Osteoblast (primary cell): ENCODE measurements around the gene NDUFS8. TPM values are rescaled to one million over a fixed set of nuclear protein-coding genes. Genes with fewer than 3 reads are reported as not detected.
"Not testable (repeated sequence)": the region's sequence is repeated elsewhere in the genome, so short reads cannot be mapped to it uniquely, and the experiment has no call there.

Experiments used
- DNase-seq: peaks from one replicate; pipeline ENCODE4 v3.0.0; 2011; ENCODE audit warnings: low spot score, mixed read lengths; ENCODE audit not compliant: insufficient read length; ENCODE audit errors: missing footprints
- H2AFZ ChIP-seq: 2 replicates; pipeline ENCODE4 v1.6.0; 2011; ENCODE audit warnings: mild to moderate bottlenecking, low read length
- H3K27ac ChIP-seq: 2 replicates; pipeline ENCODE4 v1.5.1; 2011; ENCODE audit warnings: mild to moderate bottlenecking, low read depth, low read length, moderate library complexity
- H3K27me3 ChIP-seq: 2 replicates; pipeline ENCODE4 v1.6.0; 2012; ENCODE audit warnings: mild to moderate bottlenecking, control low read depth, inconsistent platforms, low read length, moderate library complexity; ENCODE audit not compliant: insufficient read depth
- H3K36me3 ChIP-seq: 2 replicates; pipeline ENCODE4 v1.5.1; 2011; ENCODE audit warnings: mild to moderate bottlenecking, low read length, control low read depth, moderate library complexity; ENCODE audit not compliant: insufficient read depth
- H3K4me1 ChIP-seq: 2 replicates; pipeline ENCODE4 v1.5.1; 2011; ENCODE audit warnings: mild to moderate bottlenecking, low read length, control low read depth, moderate library complexity; ENCODE audit not compliant: insufficient read depth
- H3K4me2 ChIP-seq: 2 replicates; pipeline ENCODE4 v1.6.0; 2011; ENCODE audit warnings: mild to moderate bottlenecking, low read length; ENCODE audit not compliant: insufficient read depth
- H3K4me3 ChIP-seq: fragments of 200-600 bp; sonication (generic); 3 replicates; pipeline ENCODE4 v1.5.1; 2012; ENCODE audit warnings: mild to moderate bottlenecking, low read length, inconsistent platforms; ENCODE audit not compliant: insufficient read depth
- H3K79me2 ChIP-seq: 2 replicates; pipeline ENCODE4 v1.6.0; 2012; ENCODE audit warnings: mild to moderate bottlenecking, low read length, control low read depth, inconsistent platforms; ENCODE audit not compliant: insufficient read depth
- H3K9me3 ChIP-seq: 2 replicates; pipeline ENCODE4 v1.5.1; 2011; ENCODE audit warnings: low read depth, low read length, control low read depth
- H4K20me1 ChIP-seq: 2 replicates; pipeline ENCODE4 v1.6.0; 2012; ENCODE audit warnings: mild to moderate bottlenecking, low read length, control low read depth; ENCODE audit not compliant: insufficient read depth
- total RNA-seq: library from RNA; depleted of rRNA; stranded (reverse); fragments of >200 nt; gene quantifications from 2 replicates; pipeline ENCODE4 v1.2.3, GENCODE V29; 2012
- TF ChIP-seq, protein P1 (sequence below): IDR thresholded peaks from 2 replicates; pipeline ENCODE4 v1.5.1; 2011; ENCODE audit warnings: mild to moderate bottlenecking, low read depth, low read length, moderate library complexity; ENCODE audit errors: extremely low read depth

Gene NDUFS8
- 60.7 and 73.1 TPM in 2 replicates for total RNA-seq

DNA sequence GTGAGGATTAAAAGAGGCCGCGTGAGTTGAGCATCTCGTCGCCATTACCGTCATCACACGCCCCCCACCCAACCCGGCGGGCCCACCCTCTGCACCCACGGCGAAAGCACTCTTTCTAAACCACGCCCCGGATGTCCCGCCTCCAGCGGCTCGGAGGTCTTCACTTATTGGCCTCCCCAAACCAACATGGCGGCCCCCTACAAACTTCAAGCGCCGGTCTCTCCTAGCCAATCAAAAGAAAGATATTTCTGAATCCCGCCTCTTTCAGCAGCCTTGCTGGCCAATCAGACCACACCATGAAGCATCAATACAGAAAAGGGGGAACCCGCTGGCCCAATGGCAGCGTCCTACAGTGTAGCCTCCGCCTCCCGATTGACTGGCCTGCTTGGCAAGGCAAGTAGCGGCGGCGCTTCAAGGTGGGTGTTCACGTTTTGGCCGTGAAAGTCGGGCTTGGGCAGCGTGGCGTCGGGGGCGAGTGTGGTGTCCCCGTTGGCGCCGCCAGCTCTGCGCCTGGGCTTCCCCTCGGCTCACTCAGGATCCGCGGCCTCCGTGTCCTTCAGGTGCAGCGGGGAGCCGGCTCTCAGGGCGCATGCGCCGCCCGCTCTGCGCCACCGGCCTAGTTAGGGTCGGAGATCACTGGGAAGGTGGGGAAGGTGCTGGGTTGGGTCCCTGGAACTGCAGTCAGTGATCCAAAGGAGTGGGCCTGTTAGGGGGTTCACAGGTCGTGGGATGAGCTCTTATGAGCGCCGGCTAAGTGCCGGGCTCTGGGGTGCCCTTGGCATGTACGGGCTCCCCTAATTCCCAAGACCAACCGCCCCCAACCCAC lies at the start of gene NDUFS8:
TSS of gene NDUFS8 (plus strand) at position 364 of the 826 bp plus-strand sequence. CDS start 1,471 bp downstream, outside the sequence.
- H3K27ac ChIP-seq = peak within 1 kb of the TSS; percentile 93
- H3K4me1 ChIP-seq = peaks cover 41% of the 10 kb centered on the region
- H3K79me2 ChIP-seq = peaks cover 35% of the 10 kb centered on the region
- peaks cover 38% of the 10 kb centered on the region for H3K36me3 ChIP-seq
- H4K20me1 ChIP-seq = no peaks in the 10 kb centered on the region
- no peaks in the 10 kb centered on the region for H3K9me3 ChIP-seq
- no peaks in the 10 kb centered on the region for H3K27me3 ChIP-seq
- H3K4me2 ChIP-seq = peak within 1 kb of the TSS; percentile 98
- TF ChIP-seq, protein P1, sequence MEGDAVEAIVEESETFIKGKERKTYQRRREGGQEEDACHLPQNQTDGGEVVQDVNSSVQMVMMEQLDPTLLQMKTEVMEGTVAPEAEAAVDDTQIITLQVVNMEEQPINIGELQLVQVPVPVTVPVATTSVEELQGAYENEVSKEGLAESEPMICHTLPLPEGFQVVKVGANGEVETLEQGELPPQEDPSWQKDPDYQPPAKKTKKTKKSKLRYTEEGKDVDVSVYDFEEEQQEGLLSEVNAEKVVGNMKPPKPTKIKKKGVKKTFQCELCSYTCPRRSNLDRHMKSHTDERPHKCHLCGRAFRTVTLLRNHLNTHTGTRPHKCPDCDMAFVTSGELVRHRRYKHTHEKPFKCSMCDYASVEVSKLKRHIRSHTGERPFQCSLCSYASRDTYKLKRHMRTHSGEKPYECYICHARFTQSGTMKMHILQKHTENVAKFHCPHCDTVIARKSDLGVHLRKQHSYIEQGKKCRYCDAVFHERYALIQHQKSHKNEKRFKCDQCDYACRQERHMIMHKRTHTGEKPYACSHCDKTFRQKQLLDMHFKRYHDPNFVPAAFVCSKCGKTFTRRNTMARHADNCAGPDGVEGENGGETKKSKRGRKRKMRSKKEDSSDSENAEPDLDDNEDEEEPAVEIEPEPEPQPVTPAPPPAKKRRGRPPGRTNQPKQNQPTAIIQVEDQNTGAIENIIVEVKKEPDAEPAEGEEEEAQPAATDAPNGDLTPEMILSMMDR = no peak
- H3K4me3 ChIP-seq = peak within 1 kb of the TSS; percentile 82
- DNase-seq = peak; percentile 100
- H2AFZ ChIP-seq = peak within 1 kb of the TSS; percentile 87

DNA sequence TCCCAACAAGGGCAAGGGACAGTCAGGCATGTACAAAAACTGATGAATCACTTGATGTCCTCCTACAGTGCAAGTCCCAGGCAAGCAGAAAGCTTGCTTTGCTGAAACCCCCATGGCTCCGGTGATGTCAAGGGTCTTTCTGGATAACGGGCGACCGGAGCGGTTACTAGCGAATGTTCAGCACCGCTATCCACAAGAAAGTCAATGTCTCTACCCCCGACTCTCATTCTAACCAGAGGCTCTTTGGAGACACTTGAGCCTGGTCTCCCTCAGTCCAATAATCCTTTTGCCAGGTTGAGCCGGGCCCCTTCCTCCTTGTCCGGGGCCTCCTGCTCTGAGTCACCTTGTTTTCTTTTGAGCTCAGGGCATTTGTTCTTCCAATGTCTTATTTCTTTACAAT lies 49.3 kb upstream of the NDUFS8 start:
- not testable (repeated sequence) for H3K27me3 ChIP-seq, H3K27ac ChIP-seq, H3K4me3 ChIP-seq, H3K36me3 ChIP-seq, H3K4me1 ChIP-seq, H3K79me2 ChIP-seq, H4K20me1 ChIP-seq, H2AFZ ChIP-seq, H3K9me3 ChIP-seq, H3K4me2 ChIP-seq
- DNase-seq = peak; percentile 58

DNA sequence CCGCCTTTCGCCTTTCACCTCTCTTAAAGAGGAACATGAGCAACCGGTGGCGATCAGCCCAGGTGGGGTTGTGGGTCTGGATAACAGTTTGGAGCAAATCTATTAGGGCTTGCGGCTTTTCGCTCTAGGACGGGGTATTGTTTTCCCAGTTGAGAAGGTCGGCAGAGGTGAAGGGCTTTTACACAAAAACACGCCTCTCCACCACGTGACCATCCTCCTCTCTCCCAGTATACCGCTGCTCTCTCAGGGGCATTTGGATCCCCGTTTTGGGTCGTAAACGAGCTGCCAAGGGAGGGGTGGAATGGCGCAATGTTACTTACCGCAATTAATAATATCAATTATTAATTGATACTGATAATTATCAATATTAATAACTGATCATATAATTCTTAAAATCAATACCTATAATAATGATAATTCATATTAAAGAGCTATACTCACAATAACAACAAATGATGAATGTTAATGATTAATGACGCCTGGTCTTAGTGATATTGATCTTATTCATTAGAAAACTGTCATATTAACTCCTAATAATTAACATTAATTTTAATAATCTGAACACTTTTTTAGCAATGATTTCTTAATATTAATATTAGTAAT lies 48.1 kb upstream of the NDUFS8 start:
- H3K9me3 ChIP-seq, H3K4me3 ChIP-seq, H3K79me2 ChIP-seq, DNase-seq, H3K4me2 ChIP-seq, H3K4me1 ChIP-seq, H3K36me3 ChIP-seq, H4K20me1 ChIP-seq, H3K27me3 ChIP-seq, H3K27ac ChIP-seq, H2AFZ ChIP-seq: not testable (repeated sequence)

DNA sequence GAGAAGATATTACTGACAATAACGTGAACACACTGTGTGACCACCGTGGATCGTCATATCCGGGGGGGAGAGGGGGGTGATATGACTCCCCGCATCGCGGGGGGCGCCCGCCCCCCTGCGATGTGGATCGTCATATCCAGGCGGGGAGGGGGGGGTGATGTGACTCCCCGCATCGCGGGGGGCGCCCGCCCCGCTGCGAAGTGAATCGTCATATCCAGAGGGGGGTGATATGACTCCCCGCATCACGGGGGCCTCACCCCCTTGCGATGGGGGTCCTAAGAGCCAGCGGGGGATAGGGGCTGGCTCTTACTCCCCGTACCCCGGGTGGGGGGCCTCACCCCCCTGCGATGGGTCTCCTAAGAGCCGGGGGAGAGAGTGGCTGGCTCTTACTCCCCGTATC lies 46.5 kb upstream of the NDUFS8 start:
- H3K4me2 ChIP-seq = no peak overlapping the region
- no peaks in the 10 kb centered on the region for H4K20me1 ChIP-seq
- no peaks in the 10 kb centered on the region for H3K4me1 ChIP-seq
- H3K79me2 ChIP-seq = no peaks in the 10 kb centered on the region
- TF ChIP-seq, protein P1 = no peak
- H3K27me3 ChIP-seq = peaks cover 4% of the 10 kb centered on the region
- DNase-seq = peak; percentile 15
- H3K9me3 ChIP-seq = no peaks in the 10 kb centered on the region
- H3K27ac ChIP-seq = no peak overlapping the region
- H2AFZ ChIP-seq = no peak overlapping the region
- no peaks in the 10 kb centered on the region for H3K36me3 ChIP-seq
- no peak overlapping the region for H3K4me3 ChIP-seq

DNA sequence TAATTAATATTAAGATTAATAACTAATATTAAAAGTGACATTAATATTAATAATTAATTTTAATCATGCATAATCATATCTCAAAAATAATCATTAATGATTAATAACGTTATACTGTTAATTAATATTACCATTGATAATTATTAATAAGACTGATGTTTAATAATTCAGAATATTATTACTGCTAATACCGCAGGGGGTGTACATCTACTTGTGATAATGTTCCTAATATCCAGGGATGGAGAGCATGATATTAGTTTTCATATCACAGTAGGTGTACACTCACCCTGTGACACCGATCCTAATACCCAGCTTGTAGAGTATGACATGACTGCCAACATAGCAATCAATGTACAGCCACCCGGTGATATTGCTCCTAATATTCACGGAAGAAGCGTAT lies 45.2 kb upstream of the NDUFS8 start:
- DNase-seq = not testable (repeated sequence)

DNA sequence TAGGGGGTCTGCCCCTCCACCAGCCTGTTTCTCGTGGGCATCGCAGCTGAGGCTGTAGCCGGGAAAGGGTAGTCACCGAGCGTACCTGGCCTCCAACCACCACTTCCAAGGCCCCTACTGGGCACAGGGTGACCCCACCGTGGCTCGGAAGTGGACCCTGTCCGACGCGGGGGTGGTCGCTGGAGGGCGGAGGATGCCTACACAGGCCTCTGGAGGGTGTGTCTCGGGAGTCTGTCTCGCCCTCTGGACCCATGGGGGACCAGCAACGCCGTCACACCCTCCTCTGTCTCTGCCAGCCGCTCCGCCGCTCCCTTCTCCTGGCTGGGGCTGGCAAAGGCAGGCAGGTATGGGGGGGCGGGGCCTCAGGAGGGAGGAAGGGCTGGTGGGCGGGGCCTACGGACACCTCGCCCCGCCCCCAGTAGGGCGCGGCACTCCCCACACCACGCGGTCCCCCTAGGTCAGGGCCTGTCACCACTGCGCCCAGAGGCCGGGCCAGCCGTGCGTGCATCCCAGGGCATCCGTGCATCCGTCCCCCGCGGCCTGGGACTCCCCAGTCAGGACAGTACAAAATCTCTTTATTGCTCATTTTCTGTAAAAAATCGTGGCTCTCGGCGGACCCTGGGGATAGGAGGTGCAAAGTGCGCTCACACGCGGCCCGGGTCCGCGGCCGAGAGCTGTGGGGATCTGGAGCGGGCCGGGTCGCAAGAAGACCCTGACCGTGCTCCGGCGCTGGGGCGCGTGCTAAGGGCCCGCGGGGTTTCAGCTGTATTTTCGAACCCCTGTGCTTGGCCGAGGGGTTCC lies 39.7 kb upstream of the NDUFS8 start:
- H4K20me1 ChIP-seq, H3K9me3 ChIP-seq, H3K27me3 ChIP-seq, H3K79me2 ChIP-seq, H3K4me3 ChIP-seq, H3K4me2 ChIP-seq, H3K36me3 ChIP-seq, H2AFZ ChIP-seq, H3K4me1 ChIP-seq, H3K27ac ChIP-seq: not testable (repeated sequence)
- peak; percentile 46 for DNase-seq

More for the DNA sequence above, 45.2 kb upstream of the NDUFS8 start:
- H3K9me3 ChIP-seq, H3K27ac ChIP-seq, H4K20me1 ChIP-seq, H3K79me2 ChIP-seq, H3K36me3 ChIP-seq, H3K27me3 ChIP-seq, H3K4me2 ChIP-seq, H3K4me1 ChIP-seq, H2AFZ ChIP-seq, H3K4me3 ChIP-seq: not testable (repeated sequence)
